Suprapubic skin (tissue), 4 donors: ENCODE results near the gene SULF2.

ENCODE experiments used
- CTCF ChIP-seq, 2 donors: fragments of 200-600 bp in 1 of 2; fragments of 450-650 bp in 1 of 2; sonication (generic) in 1 of 2; IDR thresholded peaks; one replicate each; pipeline ENCODE4 v1.5.1; 2016 to 2019; ENCODE audit warnings: antibody characterized with exemption in 2 of 2, mild to moderate bottlenecking in 1 of 2, moderate library complexity in 1 of 2
- EP300 ChIP-seq: sonication (generic); formaldehyde crosslinking; IDR thresholded peaks from one replicate; pipeline ENCODE4 v1.6.1; 2017; ENCODE audit warnings: antibody characterized with exemption
- POLR2A ChIP-seq, 2 donors: fragments of 450-650 bp; IDR thresholded peaks; one replicate each; pipeline ENCODE4 v1.6.1; 2017; ENCODE audit warnings: antibody characterized with exemption in 2 of 2, mild to moderate bottlenecking in 2 of 2, moderate library complexity in 2 of 2
- POLR2AphosphoS5 ChIP-seq, 3 donors: sonication (generic); formaldehyde crosslinking; IDR thresholded peaks; one replicate each; pipeline ENCODE4 v1.6.1; 2017; ENCODE audit warnings: antibody characterized with exemption in 3 of 3

- TF ChIP-seq CTCF (IDR thresholded peaks at IDR 0.05) (no peak), POLR2A (IDR thresholded peaks at IDR 0.05) (no peak), POLR2AphosphoS5 (IDR thresholded peaks at IDR 0.05) (no peak), EP300 (no peak)
These were observed 17.7 kb upstream of the SULF2 start for GRCh38 chr20:47802975-47803374.
